ENCODE results near the gene ASCC1.
"Not testable (repeated sequence)": the region's sequence is repeated elsewhere in the genome, so short reads cannot be mapped to it uniquely, and the experiment has no call there.

ASCC1 gene, protein sequence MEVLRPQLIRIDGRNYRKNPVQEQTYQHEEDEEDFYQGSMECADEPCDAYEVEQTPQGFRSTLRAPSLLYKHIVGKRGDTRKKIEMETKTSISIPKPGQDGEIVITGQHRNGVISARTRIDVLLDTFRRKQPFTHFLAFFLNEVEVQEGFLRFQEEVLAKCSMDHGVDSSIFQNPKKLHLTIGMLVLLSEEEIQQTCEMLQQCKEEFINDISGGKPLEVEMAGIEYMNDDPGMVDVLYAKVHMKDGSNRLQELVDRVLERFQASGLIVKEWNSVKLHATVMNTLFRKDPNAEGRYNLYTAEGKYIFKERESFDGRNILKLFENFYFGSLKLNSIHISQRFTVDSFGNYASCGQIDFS

DNA sequence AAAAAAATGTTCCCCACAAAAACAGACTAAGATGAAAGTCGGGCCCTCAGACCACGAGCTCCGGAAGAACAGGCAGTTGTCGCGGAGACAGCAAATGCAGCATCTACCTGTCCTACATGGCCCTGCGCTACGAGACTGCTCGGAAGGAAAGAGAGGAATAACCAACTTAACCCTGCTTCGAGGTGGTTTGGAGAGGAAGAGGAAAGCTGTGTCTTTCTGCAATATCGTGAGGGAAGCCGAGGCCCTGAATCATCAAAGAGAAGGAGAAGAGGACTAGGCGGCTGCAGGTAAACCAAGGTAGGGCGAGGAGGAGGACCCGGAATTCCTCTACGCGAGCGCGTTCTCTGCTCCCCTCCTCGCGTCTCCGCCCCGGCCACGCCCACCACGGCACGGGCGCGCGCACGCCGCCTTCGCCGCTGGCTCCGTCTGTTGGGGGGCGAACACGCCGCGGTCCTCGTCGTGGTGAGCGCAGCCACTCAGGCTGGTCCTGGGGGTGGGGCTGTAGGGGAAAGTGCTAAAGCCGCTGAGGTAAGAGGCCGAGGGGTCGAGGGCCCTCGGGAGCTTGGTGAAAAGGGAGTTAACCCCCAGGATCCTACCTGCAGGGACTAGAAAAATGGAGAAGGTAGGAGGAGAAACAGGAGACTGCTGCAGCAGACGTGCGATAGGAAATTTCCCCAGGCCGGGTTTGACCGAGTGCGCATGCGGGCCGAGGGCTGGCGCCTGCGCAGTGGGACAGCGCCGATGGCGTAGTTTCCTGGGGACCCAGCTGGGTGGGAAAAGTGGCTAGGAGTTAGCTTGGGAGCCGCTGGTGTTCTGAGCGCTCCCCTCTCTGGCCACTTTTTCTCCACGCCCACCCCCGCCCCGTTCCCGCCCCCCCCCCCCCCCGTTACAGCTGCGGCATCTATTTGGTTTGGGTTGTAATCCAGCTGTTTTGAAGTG lies at the start of gene ASCC1, which contains the start of gene ANAPC16:
TSS of gene ASCC1 (minus strand) at position 666 of the 939 bp plus-strand sequence. CDS start 2,978 bp downstream, outside the sequence.
TSS of gene ANAPC16 (plus strand) at position 402 of the 939 bp plus-strand sequence. CDS start 7,903 bp downstream, outside the sequence.
- peak; percentile 98 for DNase-seq

DNA sequence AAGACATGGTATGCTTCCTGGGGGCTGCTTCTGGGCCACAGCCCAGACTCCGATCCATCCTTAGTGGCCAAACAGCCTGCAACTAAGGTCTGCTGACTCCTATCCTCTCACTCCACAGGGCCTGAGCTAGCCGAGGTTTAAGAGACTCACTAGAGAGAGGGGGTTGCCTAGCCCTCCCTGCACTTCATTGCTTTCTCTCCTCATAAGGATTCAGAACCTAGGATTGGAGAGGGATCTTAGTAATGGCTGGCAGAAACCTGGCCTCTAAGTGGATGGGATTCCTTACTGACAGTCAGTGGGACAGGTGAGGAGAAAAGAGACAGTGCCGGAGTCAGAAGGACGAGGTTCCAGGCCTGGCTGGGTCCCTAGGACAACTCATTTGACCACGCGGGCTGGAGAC lies 49.4 kb upstream of the ASCC1 start:
- DNase-seq = no peak

DNA sequence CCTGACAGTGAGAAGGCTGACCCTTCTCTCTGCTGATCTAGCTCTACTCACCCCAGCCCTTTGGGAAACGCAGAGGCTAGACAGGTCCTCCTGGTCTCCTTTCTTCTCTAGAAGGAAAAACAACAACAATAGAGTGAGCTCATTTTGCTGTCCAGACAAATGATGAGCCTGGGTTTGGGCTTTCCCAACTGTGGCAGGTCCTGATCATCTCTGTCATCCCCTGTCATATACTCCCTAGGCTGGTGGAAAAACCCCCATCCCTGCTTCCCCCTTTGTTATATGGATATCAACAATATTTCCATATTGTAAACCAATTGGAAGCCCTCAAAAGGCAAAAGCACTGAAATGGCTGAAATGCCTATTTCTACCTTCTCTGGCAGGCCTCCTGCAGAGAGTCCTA lies 48.5 kb upstream of the ASCC1 start:
- DNase-seq = no peak

DNA sequence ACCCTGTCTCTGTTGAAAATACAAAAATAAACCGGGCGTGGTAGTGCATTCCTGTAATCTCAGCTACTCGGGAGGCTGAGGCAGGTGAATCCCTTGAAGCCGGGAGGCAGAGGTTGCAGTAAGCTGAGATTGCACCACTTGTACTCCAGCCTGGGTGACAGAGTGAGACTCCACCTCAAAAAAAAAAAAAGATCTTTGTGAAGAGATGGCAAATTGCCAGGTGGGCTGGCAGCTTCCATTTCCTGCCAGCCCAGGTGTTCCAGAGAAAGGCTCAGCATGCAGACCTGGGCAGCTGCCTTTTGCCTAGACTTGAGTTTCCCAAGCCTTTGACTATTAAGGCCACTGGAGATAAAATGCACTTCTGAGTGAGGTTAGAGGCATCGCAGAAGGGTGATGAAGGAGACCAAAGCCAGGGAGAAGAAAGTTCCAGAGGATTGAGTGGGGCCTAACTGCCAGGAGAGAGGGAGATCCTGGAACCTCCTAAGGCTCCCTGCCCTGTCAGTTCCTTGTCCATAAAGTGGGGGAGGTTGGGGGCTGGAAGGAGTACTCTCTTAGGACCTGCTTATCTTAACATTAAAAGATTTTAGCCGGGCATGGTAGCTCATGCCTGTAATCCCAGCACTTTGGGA lies 47.7 kb upstream of the ASCC1 start:
- DNase-seq = peak; percentile 68

- DNase-seq = peak; percentile 67
These were observed 45.8 kb upstream of the ASCC1 start for GRCh38 chr10:72261784-72262404.

DNA sequence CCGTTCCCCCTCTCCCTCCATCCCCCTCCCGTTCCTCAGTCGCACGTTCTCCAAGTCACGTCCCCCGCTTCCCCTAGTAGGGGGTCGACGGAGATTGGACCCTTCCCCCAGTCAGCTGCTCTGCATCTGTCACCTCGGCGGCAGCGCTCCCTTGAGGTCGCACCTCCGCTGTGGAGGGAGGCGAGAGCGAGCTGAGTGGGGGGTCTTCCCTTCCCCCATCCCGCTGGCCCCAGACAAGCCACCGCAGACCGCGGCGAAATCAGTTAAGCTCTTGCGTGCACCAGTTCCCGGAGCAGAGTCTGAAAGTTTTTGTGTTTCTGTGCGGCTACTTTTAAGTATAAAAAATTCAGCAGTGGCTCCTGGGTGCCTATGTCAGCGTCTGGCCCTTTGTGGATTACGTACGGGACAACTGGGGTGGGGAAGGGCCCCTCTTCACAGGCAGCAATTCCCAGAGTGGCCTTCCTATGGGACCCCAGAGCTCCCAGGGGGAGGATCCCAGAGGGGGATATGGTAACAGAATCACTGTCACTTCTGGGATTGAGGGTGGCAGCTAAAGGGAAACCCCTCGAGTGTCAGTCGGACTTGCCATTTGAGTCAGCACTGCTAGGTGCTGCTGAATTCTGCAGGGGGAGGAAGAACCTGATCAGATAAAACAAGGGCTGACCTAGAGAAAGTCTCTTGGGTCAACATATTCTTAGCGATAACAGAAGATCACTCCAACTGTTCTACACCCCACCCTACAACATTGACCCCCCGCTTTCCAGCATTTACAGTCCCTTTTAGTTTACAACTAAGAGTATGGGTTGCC lies 45.1 kb upstream of the ASCC1 start:
- DNase-seq = peak; percentile 81

DNA sequence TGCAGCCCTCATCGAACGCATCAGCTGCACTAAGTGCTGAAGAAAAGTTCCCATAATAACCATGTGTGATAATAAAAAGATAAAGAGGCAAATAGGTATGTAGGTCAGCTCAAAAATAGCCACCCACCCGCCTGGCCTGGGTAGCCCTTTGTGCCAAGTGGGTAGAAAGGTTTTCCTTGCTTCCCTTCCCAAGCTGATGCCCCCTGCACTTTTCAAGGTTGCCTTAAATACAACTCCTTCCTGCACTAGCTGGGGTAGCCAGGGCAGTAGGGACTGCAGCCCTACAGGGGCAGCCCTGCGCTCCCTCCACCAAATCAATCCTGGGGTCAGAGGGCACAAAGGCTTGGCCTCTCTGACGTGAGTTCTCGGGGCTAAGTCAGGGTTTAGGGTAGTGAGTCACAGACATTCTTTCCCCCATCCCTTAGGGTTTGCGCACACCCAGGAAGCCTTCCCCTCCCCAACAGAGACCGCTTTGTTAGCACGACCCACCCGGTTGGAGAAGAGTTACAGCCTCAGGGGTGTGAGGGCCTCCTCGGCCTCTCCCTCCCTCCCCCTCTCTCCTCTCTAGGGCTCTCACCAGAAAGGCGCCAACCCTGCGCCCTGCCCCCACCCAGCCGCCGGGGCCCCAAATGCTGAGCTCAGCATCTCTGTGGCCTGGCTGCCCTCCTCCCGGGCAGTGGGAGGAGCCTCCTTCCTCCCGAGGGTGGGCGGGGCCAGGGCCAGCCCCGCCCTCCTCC lies 44.3 kb upstream of the ASCC1 start:
- DNase-seq = peak; percentile 93

- DNase-seq = no peak
These were observed 43.6 kb upstream of the ASCC1 start for GRCh38 chr10:72259491-72260238.

DNA sequence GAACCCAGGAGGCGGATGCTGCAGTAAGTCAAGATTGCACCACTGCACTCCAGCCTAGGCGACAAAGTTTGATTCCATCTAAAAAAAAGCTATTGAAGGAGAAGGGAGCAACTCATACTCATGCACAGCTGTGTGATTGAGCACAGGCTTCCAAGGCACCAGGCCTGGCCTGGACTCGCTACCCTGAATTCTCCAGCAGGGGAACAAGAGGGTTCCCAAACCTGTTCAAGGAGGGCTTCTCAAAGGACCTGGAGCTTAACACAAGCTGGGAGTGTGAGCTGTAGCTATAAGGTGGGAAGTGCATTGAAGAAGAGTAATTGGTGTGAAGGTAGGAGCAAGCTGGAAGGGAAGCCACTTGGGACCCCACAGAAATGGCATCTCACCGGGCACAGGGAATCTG lies 42.5 kb upstream of the ASCC1 start:
- no peak for DNase-seq

DNA sequence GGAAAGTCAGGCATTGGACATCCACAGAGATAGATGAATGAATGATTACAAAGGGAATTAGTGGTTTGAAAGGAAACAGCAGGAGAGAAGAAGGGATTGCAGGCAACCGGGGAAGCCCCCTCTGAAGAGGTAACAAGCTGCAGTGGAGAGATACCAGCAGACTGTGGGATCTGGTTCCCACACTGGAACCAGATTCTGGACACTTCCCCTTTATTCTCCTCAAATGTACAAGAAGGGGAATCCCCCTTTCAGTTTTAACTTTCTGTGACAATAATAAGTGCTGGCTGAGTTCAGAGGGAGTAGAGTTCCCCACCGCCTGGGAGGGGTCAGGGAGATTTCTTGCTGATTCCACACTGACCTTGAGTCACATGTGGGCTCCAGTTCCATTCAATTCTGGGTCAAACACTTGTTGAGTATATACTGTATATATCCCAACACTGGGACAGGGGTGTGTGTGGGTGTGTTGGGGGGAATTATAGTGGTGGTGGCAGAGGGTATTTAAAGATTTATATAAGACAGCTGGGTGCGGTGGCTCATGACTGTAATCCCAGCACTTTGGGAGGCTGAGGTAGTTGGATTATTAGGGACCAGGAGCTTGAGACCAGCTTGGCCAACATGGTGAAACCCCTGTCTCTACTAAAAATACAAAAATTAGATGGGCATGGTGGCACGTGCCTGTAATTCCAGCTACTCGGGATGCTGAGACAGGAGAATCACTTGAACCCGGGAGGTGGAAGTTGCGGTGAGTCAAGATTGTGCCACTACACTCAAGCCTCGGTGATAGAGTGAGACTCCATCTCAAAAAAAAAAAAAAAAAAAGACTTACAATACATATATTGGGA lies 41.2 kb upstream of the ASCC1 start:
- no peak for DNase-seq

DNA sequence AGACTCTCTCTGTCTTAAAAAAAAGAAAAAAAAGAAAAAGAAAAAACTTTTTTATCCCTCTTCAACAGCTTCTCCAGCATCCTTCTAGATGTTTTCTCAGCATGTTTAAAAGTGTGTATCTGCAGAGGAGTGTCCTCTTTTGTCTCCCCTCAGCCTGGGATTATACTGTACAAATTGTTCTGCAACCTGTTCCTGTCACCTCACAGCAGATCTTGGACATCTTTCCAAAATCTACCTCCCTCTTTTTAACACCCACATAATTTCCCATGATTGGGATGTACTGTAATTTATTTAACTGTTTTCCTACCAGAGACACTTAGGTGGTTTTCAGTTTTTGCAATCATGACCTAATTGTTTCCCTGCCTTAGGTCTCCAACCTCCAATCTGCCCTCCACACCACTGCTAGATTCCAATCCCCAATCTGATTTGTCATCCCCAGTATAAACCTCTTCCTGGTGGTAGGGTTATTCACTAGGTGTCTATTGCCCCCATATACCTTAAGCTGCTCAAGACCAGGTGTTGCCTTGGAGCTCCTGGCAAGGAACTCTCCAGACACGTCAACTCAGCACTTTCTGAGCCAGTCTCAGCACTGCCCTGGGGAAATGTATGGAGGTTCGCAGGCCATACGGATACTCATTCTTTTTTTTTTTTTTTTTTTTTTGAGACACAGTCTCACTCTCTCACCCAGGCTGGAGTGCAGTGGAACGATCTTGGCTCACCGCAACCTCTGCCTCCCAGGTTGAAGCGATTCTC lies 40.1 kb upstream of the ASCC1 start:
- DNase-seq = no peak

- peak; percentile 69 for DNase-seq
These were observed 38.9 kb upstream of the ASCC1 start for GRCh38 chr10:72254813-72255568.

- DNase-seq = no peak
These were observed 37.5 kb upstream of the ASCC1 start for GRCh38 chr10:72253578-72253977.

- DNase-seq = no peak
These were observed 36.9 kb upstream of the ASCC1 start for GRCh38 chr10:72252972-72253371.

- DNase-seq = no peak
These were observed 35.6 kb upstream of the ASCC1 start for GRCh38 chr10:72251635-72252034.

- no peak for DNase-seq
These were observed 34.6 kb upstream of the ASCC1 start for GRCh38 chr10:72250666-72251065.

GRCh38 chr10:72249176-72249862 lies 33.2 kb upstream of the ASCC1 start:
- not testable (repeated sequence) for DNase-seq

All from activated effector memory CD4-positive, alpha-beta T cell treated with anti-CD3 and anti-CD28 coated beads, Interleukin-2, amount 50 U/mL, for 16 hours (primary cell).